Spleen (tissue), 7 donors: ENCODE measurements around the gene RBM3.

Experiments
- CTCF ChIP-seq, 11 experiments: fragments of 200-600 bp in 7 of 11; fragments of 450-650 bp in 4 of 11; sonication (generic) in 4 of 11; IDR thresholded peaks in 8 of 11; conservative IDR thresholded peaks in 3 of 11; 1 replicate in 7 of 11; 2 replicates in 4 of 11; pipeline versions ENCODE4 v1.4.0 to v1.8.0; 2016 to 2021; ENCODE audit warnings: antibody characterized with exemption in 11 of 11, inconsistent platforms in 4 of 11, mild to moderate bottlenecking in 1 of 11
- POLR2A ChIP-seq, 3 donors: fragments of 450-650 bp; IDR thresholded peaks; one replicate each; pipeline ENCODE4 v1.5.1; 2017; ENCODE audit warnings: antibody characterized with exemption in 3 of 3, mild to moderate bottlenecking in 1 of 3
- POLR2AphosphoS5 ChIP-seq, 3 donors: sonication (generic); formaldehyde crosslinking; IDR thresholded peaks; one replicate each; pipeline ENCODE4 v1.5.1; 2017; ENCODE audit warnings: antibody characterized with exemption in 3 of 3
- donor health status: DM: no; HTN: no; CAD: no; lungs with moderate emphysema.
- donor health status: DM: no; HTN: no; CAD: no.
- donor health status: DM: no; HTN: no; CAD: no.

- no peak for TF ChIP-seq CTCF (IDR thresholded peaks at IDR 0.05 in 8 of 11, conservative IDR thresholded peaks at IDR 0.05 in 3 of 11)
- TF ChIP-seq POLR2AphosphoS5 (IDR thresholded peaks at IDR 0.05), result no peak
- no peak for TF ChIP-seq POLR2A (IDR thresholded peaks at IDR 0.05)
These were observed 16.0 kb upstream of the RBM3 start for GRCh38 chrX:48558271-48558670.
